H1 (cell line): ENCODE measurements around the gene AFAP1L1. TPM values are rescaled to one million over a fixed set of nuclear protein-coding genes. Genes with fewer than 3 reads are reported as not detected.

ENCODE experiments used
- CTCF ChIA-PET: fragments of 300-600 bp; sonication (Branson Sonifier 250); formaldehyde crosslinking; loops from one replicate; lab custom pipeline; 2021; ENCODE audit not compliant: partially characterized antibody; lab: Charles Lee
- POLR2A ChIA-PET: fragments of 300-600 bp; sonication (Branson Sonifier 250); formaldehyde crosslinking; loops from one replicate; lab custom pipeline; 2021; ENCODE audit warnings: inconsistent platforms; ENCODE audit not compliant: partially characterized antibody; lab: Charles Lee
- DNase-seq, 2 experiments: peaks; one replicate each; pipeline versions ENCODE4 v3.0.0 to v3.0.0-alpha.2; 2010 to 2022; ENCODE audit warnings: low spot score in 2 of 2, low read depth in 1 of 2, mixed read lengths in 1 of 2
- FAIRE-seq: peaks from 2 replicates; lab custom pipeline; 2011; peaks lifted over from hg19 to GRCh38; lab: Jason Lieb, UNC
- H2AFZ ChIP-seq: 2 replicates; pipeline ENCODE4 v1.8.1; 2012; ENCODE audit warnings: low read length, inconsistent platforms
- H2AK5ac ChIP-seq: 2 replicates; pipeline ENCODE4 v1.6.1; 2013; ENCODE audit warnings: low read depth, low read length
- H2BK120ac ChIP-seq: replicated peaks from 2 replicates; pipeline ENCODE3; 2013; ENCODE audit warnings: low read depth, low read length, inconsistent platforms
- H2BK12ac ChIP-seq: 2 replicates; pipeline ENCODE4 v1.6.1; 2013; ENCODE audit warnings: low read depth, low read length
- H2BK15ac ChIP-seq: 2 replicates; pipeline ENCODE4 v1.6.1; 2013; ENCODE audit warnings: low read length
- H2BK20ac ChIP-seq: 2 replicates; pipeline ENCODE4 v1.6.1; 2013; ENCODE audit warnings: low read length
- H2BK5ac ChIP-seq: 2 replicates; pipeline ENCODE4 v1.6.1; 2013; ENCODE audit warnings: low read depth, low read length
- H3K14ac ChIP-seq: 2 replicates; pipeline ENCODE4 v1.6.1; 2013; ENCODE audit warnings: inconsistent platforms; ENCODE audit not compliant: insufficient read length
- H3K18ac ChIP-seq: 2 replicates; pipeline ENCODE4 v1.6.1; 2013; ENCODE audit warnings: low read length; ENCODE audit errors: extremely low read depth
- H3K23ac ChIP-seq: 2 replicates; pipeline ENCODE4 v1.6.1; 2013; ENCODE audit warnings: inconsistent platforms; ENCODE audit not compliant: insufficient read length
- H3K23me2 ChIP-seq: 2 replicates; pipeline ENCODE4 v1.6.1; 2013; ENCODE audit warnings: low read depth, low read length
- H3K27ac ChIP-seq: 2 replicates; pipeline ENCODE4 v1.6.1; 2011; ENCODE audit warnings: low read depth, low read length, inconsistent platforms
- H3K27me3 ChIP-seq, 4 experiments: replicated peaks in 1 of 4; 1 replicate in 1 of 4; 2 replicates in 3 of 4; pipeline versions ENCODE4 v1.6.1 to v1.8.1; 2011 to 2013; ENCODE audit warnings: low read length in 3 of 4, mild to moderate bottlenecking in 3 of 4, inconsistent platforms in 2 of 4, mixed read lengths in 2 of 4, moderate library complexity in 1 of 4; ENCODE audit not compliant: control insufficient read depth in 3 of 4, insufficient read depth in 3 of 4; ENCODE audit errors: extremely low read depth in 1 of 4
- H3K36me3 ChIP-seq, 4 experiments: 2 replicates each; pipeline versions ENCODE4 v1.6.1 to v1.8.1; 2011 to 2013; ENCODE audit warnings: mild to moderate bottlenecking in 4 of 4, low read length in 3 of 4, moderate library complexity in 2 of 4, control low read depth in 1 of 4, inconsistent platforms in 1 of 4; ENCODE audit not compliant: insufficient read depth in 4 of 4, control insufficient read depth in 2 of 4
- H3K4ac ChIP-seq: replicated peaks from 2 replicates; pipeline ENCODE3; 2013; ENCODE audit warnings: low read length, low read depth, mixed read lengths, inconsistent platforms; ENCODE audit not compliant: insufficient read length
- H3K4me1 ChIP-seq, 4 experiments: replicated peaks in 1 of 4; 1 replicate in 1 of 4; 2 replicates in 3 of 4; pipeline versions ENCODE4 v1.6.1 to v1.8.1; 2011 to 2013; ENCODE audit warnings: low read length in 3 of 4, inconsistent platforms in 2 of 4, mixed read lengths in 1 of 4; ENCODE audit not compliant: insufficient read depth in 4 of 4, control insufficient read depth in 3 of 4
- H3K4me2 ChIP-seq, 2 experiments: 2 replicates each; pipeline versions ENCODE4 v1.6.1 to v1.8.1; 2011 to 2013; ENCODE audit warnings: low read depth in 2 of 2, low read length in 2 of 2, control low read depth in 1 of 2, inconsistent platforms in 1 of 2, mild to moderate bottlenecking in 1 of 2; ENCODE audit not compliant: insufficient read depth in 1 of 2
- H3K4me3 ChIP-seq, 4 experiments: fragments of 200-600, 300-600 bp in 1 of 4; sonication (generic), shearing (Covaris generic), sonication (Bioruptor Twin) in 1 of 4; 2 replicates each; pipeline versions ENCODE4 v1.5.1 to v1.8.1; 2011 to 2016; ENCODE audit warnings: low read length in 4 of 4, low read depth in 3 of 4, control low read depth in 2 of 4, inconsistent platforms in 2 of 4, mild to moderate bottlenecking in 2 of 4, mixed read lengths in 1 of 4, moderate library complexity in 1 of 4; ENCODE audit not compliant: insufficient read depth in 2 of 4; ENCODE audit errors: extremely low read depth in 1 of 4
- H3K56ac ChIP-seq: replicated peaks from 2 replicates; pipeline ENCODE3; 2013; ENCODE audit warnings: low read depth, mild to moderate bottlenecking, mixed read lengths, low read length, inconsistent platforms; ENCODE audit not compliant: insufficient read length
- H3K79me1 ChIP-seq: 2 replicates; pipeline ENCODE4 v1.6.1; 2013; ENCODE audit warnings: low read depth, low read length, control low read depth
- H3K79me2 ChIP-seq, 2 experiments: 2 replicates each; pipeline versions ENCODE4 v1.6.1 to v1.8.1; 2012 to 2013; ENCODE audit warnings: low read length in 2 of 2, mild to moderate bottlenecking in 2 of 2, inconsistent platforms in 1 of 2; ENCODE audit not compliant: insufficient read depth in 2 of 2, control insufficient read depth in 1 of 2
- H3K9ac ChIP-seq, 4 experiments: replicated peaks in 1 of 4; 1 replicate in 1 of 4; 2 replicates in 3 of 4; pipeline versions ENCODE4 v1.6.1 to v1.8.1; 2011 to 2013; ENCODE audit warnings: low read depth in 3 of 4, low read length in 3 of 4, control low read depth in 2 of 4, mild to moderate bottlenecking in 2 of 4, moderate library complexity in 2 of 4, inconsistent platforms in 1 of 4; ENCODE audit errors: extremely low read depth in 1 of 4
- H3K9me3 ChIP-seq, 2 experiments: 2 replicates each; pipeline versions ENCODE4 v1.6.1 to v1.8.1; 2012 to 2013; ENCODE audit warnings: mild to moderate bottlenecking in 2 of 2, moderate library complexity in 2 of 2, control low read depth in 1 of 2, inconsistent platforms in 1 of 2, low read depth in 1 of 2, low read length in 1 of 2, mixed read lengths in 1 of 2; ENCODE audit not compliant: insufficient read depth in 2 of 2
- H4K20me1 ChIP-seq, 2 experiments: replicated peaks in 1 of 2; 2 replicates each; pipeline versions ENCODE3 to v1.8.1; 2011 to 2013; ENCODE audit warnings: inconsistent platforms in 2 of 2, low read length in 2 of 2, mild to moderate bottlenecking in 1 of 2; ENCODE audit not compliant: insufficient read depth in 2 of 2, control insufficient read depth in 1 of 2
- H4K5ac ChIP-seq: 2 replicates; pipeline ENCODE4 v1.6.1; 2013; ENCODE audit warnings: low read length, low read depth, mixed read lengths, inconsistent platforms; ENCODE audit not compliant: insufficient read length
- H4K8ac ChIP-seq: 2 replicates; pipeline ENCODE4 v1.8.0; 2013; ENCODE audit warnings: mild to moderate bottlenecking, moderate library complexity, low read length, inconsistent platforms; ENCODE audit not compliant: insufficient read depth; ENCODE audit errors: extremely low read depth
- H4K91ac ChIP-seq: replicated peaks from 2 replicates; pipeline ENCODE3; 2013; ENCODE audit warnings: low read length, mixed read lengths, inconsistent platforms; ENCODE audit not compliant: insufficient read length
- GTF2F1 ChIP-seq: IDR thresholded peaks from 2 replicates; pipeline ENCODE4 v1.6.1; 2012; ENCODE audit warnings: low read depth, low read length, improper control_type of control experiment, borderline replicate concordance
- whole genome bisulfite sequencing, 2 experiments: shearing (Covaris generic) in 1 of 2; methylation state at CpG; one replicate each; pipeline versions ENCODE4 v1.1.6 to v1.1.7; 2013 to 2015; ENCODE audit warnings: low lambda C conversion rate in 2 of 2, mixed read lengths in 2 of 2, inconsistent platforms in 1 of 2, low coverage in 1 of 2, missing lambda C conversion rate in 1 of 2; ENCODE audit not compliant: insufficient replicate concordance in 2 of 2, insufficient coverage in 1 of 2, insufficient read length in 1 of 2; ENCODE audit errors: extremely low coverage in 1 of 2, missing lambda C conversion rate in 1 of 2; 5-methylcytosine and 5-hydroxymethylcytosine counted together
- polyA plus RNA-seq, 7 experiments: library from polyadenylated mRNA; depleted of rRNA in 3 of 7; stranded (reverse) in 5 of 7; unstranded in 2 of 7; fragments of >200 nt in 5 of 7; fragments of 200-250 nt in 2 of 7; gene quantifications; 1 replicate in 5 of 7; 2 replicates in 1 of 7; 4 replicates in 1 of 7; pipeline versions ENCODE4 v1.2.1 to v1.2.3, GENCODE V29; 2011 to 2013; ENCODE audit warnings: missing spikeins in 2 of 7, mixed read lengths in 2 of 7
- total RNA-seq: library from RNA; stranded (reverse); fragmentation: NEBNext Ultra II Directional; extraction: Animal tissue kit (Norgen Biotek cat#: 25700); gene quantifications from 2 replicates; pipeline ENCODE4 v1.2.1, GENCODE V29; 2021

Gene AFAP1L1
- total and polyA plus RNA-seq, 2 of the 8 experiments (the other 6 are each of a cell fraction or from before 2014, with no cell fraction given): 0.79 to 4.7 TPM

GRCh38 chr5:149254506-149254905, 17.2 kb upstream of the AFAP1L1 start:
- H4K5ac ChIP-seq: no peak overlapping the region

More at GRCh38 chr5:149254506-149254905, 17.2 kb upstream of the AFAP1L1 start:
- no peaks in the 10 kb centered on the region for H3K79me2 ChIP-seq
- H2BK20ac ChIP-seq: no peak overlapping the region
- no peaks in the 10 kb centered on the region for H3K79me1 ChIP-seq
- no peaks in the 10 kb centered on the region for H4K20me1 ChIP-seq
- FAIRE-seq: no peak
- no peak overlapping the region for H3K18ac ChIP-seq
- H2BK12ac ChIP-seq: no peak overlapping the region
- POLR2A ChIA-PET: interaction anchor here (0.5 kb wide), 1 partner anchor 856 kb away, joined by 3 read pairs; no protein-coding TSS in a partner anchor
- H3K23me2 ChIP-seq: no peaks in the 10 kb centered on the region
- WGBS, 2 experiments: 80% methylated on average over 3 of the region's 3 CpGs; no CpG with 5 or more reads in 1 of the 2 experiments
- no peak overlapping the region for H2AK5ac ChIP-seq
- H3K27ac ChIP-seq: no peak overlapping the region
- H3K4me1 ChIP-seq: no peaks in the 10 kb centered on the region; a peak in 1 of 7 replicates
- DNase-seq: peak in 1 of 2 experiments; percentile 52
- H3K4me3 ChIP-seq: no peak overlapping the region
- no peak overlapping the region for H2BK120ac ChIP-seq
- H3K4me2 ChIP-seq: no peak overlapping the region
- H3K9me3 ChIP-seq: no peaks in the 10 kb centered on the region
- H3K27me3 ChIP-seq: 0 out of 7 replicates have a peak, but pooled peaks cover 0 to 2% (median 0%) of the 10 kb centered on the region in 4 experiments
- H2BK5ac ChIP-seq: no peak overlapping the region
- H3K14ac ChIP-seq: no peak overlapping the region
- H3K23ac ChIP-seq: no peak overlapping the region
- H2BK15ac ChIP-seq: no peak overlapping the region
- TF ChIP-seq GTF2F1: no peak
- TF ChIP-seq, all 59 proteins: peak for 0
- Histone ChIP-seq H3K9ac (no peak overlapping the region), H3K4ac (no peak overlapping the region), H4K8ac (no peak overlapping the region), H3K56ac (no peak overlapping the region), H4K91ac (no peak overlapping the region), H2AFZ (no peak overlapping the region), H3K36me3 (no peaks in the 10 kb centered on the region)
- CTCF ChIA-PET: interaction anchor here (0.9 to 10.9 kb wide), 9 partner anchors 9 to 310 kb away, joined by 3 to 99 read pairs (median 5); partner anchors contain the start of gene ABLIM3
